NCI-H1417 (cell line): ENCODE measurements around the gene RTTN.

ENCODE experiments used
- DNase-seq, 3 experiments: peaks; one replicate each; lab custom pipeline; 2025; lab: John Stamatoyannopoulos, UW

Gene RTTN

GRCh38 chr18:70082430-70082829 lies 123.1 kb downstream of the RTTN start:
- no peak for DNase-seq

DNA sequence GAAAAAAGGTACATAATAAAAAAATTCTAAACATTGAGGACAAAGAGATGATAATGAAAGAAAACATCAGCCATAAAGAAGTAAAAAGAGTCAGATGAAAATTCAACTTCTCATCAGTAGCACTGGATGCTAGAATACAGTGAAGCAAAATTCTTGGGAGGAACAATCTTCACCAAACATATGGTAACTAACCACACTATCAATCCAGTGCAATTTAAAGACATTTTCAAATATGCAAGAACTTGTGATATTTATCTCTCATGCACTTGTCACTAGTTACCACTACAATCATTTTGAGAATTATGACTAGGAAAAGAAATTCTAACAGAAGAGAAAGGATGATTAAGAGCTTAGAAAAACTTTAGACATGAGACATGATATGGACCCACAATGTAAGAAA lies 127.4 kb downstream of the RTTN start:
- no peak for DNase-seq

GRCh38 chr18:70075906-70076305 lies 129.6 kb downstream of the RTTN start:
- DNase-seq = no peak

DNA sequence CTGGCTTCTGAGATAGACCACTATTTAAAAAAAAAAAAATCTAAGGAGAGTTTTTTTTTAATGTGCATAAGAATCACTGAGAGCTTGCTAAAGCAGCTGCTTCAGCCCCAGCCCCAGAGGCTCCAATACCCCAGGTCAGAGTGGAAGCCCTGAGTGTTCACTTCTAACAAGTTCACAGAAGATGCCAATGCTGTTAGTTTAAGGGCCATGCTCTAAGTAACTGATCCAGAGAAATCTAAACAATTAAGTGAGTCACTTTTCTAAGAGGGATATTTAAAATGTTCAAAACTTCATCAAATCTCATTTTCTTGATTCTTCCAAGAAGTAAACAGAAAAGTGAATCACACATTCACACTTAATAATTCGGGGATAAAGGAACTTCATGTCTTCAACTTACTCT lies 131.4 kb downstream of the RTTN start:
- DNase-seq = no peak

- DNase-seq = no peak
Observed at GRCh38 chr18:70073432-70073831, 132.1 kb downstream of the RTTN start.

DNA sequence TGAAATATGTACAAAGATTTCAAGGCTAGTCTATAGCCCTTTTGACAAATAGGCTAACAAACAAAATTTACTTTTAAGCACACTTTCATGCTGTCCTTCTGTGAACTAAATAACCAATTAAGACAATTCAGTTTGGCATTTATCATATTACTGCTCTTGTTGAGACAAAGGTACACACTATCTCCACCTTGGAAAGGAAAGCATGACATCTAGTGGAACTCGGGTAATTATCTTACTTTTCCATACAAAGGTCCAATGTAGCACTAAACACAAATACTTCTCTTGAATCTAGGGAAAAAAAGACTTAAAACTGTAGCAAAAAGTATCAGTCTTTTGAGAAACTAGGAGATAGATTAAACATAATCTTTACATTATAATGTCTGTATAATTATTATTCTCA lies 132.8 kb downstream of the RTTN start:
- peak; percentile 14 to 90 (median 47) for DNase-seq

GRCh38 chr18:70069965-70070364 lies 135.5 kb downstream of the RTTN start:
- DNase-seq = no peak

GRCh38 chr18:70069382-70069781 lies 136.1 kb downstream of the RTTN start:
- DNase-seq = no peak

DNA sequence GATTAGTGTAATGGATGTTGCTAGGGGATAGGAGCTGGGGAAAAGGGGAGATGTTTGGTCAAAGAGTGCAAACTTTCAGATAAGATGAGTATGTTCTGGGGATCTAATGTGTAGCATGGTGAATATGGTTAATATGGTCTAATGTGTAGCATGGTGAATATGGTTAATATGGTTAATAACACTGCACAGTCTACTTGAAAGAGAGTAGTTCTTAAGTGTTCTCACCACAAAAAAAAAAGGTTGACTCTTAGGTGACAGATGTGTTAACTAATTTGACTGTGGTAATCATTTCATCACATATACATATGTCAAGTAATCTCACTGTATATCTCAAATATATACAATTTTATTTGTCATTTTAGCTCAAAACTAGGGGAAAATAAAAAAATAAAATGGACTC lies 136.5 kb downstream of the RTTN start:
- DNase-seq = no peak

DNA sequence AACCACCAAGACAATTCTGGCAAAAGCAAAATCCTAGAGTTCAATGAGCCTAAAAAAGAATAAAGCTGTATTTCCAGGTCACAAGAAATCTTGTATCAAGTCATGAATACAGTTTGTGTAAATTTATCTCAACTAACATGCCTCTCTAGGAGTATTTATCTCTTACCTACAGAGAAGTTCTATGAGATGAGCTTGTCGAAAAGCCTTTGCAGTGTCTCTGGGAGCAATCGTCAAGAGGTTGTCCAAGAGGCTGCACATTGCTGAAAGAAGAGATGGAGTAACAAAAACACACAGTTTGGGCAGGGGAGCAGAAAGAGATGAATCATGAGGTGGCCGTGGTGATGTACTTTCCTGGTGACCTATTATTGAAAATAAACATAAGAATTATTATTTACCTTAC lies 145.8 kb downstream of the RTTN start:
- no peak for DNase-seq

DNA sequence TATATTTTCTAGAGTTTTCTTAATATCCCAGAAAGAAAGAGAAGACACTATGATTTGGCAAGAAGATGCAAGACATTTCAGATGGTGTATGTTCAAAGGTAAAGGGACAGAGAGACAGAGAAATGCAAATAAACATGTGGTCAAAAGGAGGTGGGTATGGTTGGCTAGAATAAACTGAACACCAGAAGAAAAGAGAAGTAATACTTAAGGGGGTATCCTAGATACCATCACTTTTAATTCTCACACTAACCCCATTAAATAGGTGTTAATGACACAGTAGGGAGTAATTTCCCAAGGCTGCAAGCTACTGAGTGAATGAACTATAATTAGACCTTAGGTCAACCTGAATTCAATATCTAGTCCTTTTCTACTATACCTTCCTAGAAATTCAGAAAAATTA lies 146.6 kb downstream of the RTTN start:
- peak in 1 of 3 experiments; percentile 64 for DNase-seq

GRCh38 chr18:70047931-70048603 lies 157.4 kb downstream of the RTTN start:
- no peak for DNase-seq

- no peak for DNase-seq
Observed at GRCh38 chr18:70046796-70047195, 158.7 kb downstream of the RTTN start.

DNA sequence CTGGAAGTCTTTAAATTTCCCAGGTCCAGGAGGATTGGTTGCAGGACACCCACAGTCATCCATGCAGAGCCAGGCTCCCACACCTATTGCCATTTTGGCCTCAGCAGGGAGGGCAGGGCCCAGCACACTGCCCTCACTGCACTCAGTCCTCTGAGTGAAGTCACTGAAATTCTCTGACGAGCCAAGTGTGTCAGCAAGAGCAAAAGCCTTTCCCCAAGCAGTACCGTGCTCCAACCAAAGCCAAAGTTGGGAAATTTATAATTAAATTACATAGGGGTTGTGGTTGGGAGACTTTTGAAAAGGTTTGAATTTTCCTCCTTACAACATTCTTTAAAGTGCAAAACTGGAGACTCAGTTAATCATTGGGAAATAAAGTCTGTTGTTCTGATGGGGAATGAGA lies 159.3 kb downstream of the RTTN start:
- DNase-seq = no peak

- no peak for DNase-seq
Observed at GRCh38 chr18:70044632-70045031, 160.9 kb downstream of the RTTN start.

GRCh38 chr18:70041459-70042050 lies 163.9 kb downstream of the RTTN start:
- no peak for DNase-seq

DNA sequence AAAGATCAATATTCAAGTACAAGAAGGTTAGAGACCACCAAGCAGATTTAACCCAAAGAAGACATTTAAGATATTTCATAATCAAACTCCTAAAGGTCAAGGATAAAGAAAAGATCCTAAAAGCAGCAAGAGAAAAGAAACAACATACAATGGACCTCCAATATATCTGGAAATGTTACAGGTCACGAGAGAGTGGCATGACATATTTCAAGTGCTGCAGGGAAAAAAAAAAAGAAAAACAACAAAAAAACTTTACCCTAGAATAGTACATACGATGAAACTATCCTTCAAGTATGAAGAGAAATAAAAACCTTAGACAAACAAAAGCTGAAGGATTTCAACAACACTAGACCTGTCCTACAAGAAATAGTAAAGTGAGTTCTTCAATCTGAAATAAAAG lies 166.3 kb downstream of the RTTN start:
- no peak for DNase-seq

GRCh38 chr18:70037431-70038061 lies 167.9 kb downstream of the RTTN start:
- no peak for DNase-seq

GRCh38 chr18:70036771-70037347 lies 168.6 kb downstream of the RTTN start:
- DNase-seq = no peak

- DNase-seq = no peak
Observed at GRCh38 chr18:70036168-70036567, 169.3 kb downstream of the RTTN start.

- no peak for DNase-seq
Observed at GRCh38 chr18:70031221-70031620, 174.3 kb downstream of the RTTN start.

- DNase-seq = no peak
Observed at GRCh38 chr18:70030728-70031127, 174.8 kb downstream of the RTTN start.

DNA sequence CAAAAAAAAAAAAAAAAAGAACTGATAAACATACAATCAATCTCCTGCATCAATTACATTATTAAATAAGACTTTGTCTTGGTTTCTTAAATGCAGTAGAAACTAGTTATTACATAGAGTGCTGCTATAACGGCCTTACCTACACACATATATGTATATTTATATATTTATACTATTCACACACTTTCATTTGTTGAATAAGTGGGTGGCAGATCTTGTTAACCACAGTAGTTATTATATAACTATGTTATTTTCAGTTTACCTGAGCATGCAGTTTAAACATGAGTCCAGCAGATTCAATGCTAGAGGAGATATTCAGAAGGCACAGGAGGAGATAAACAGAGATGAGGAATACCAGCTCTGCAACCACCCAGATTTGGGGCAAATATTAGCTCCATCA lies 176.3 kb downstream of the RTTN start:
- DNase-seq = peak in 1 of 3 experiments; percentile 44
